ENCODE measurements around the gene NECTIN2. TPM values are rescaled to one million over a fixed set of nuclear protein-coding genes. Genes with fewer than 3 reads are reported as not detected.
A peak's percentile ranks its signal among the peaks of the same experiment; 100 is the strongest.

NECTIN2 gene
- total RNA-seq, 4 donors from 2014 or later, result 27.6 to 47.8 (median 41.6) TPM

DNA sequence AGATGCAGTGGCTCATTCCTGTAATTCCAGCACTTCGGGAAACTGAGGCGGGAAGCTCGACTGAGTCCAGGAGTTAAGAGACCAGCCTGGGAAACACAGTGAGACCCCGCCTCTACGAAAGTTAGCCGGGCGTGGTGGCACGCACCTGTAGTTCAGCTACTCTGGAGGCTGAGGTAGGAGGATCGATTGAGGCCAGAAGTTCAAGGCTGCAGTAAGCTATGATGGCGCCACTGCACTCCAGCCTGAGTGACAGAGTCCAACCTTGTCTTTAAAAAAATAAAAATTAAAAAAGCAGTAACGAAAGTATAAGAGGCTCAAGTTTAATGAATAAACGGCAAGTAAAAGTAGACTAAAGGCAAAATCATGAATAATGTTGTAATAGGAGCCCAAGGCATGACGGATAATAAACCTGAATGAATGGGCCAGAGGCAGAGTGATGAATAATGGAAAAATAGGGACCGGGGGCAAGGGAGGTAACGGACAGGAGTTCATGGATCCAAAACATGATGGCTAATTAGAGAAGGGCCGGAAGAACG is 43.8 kb downstream of the NECTIN2 start:
- H3K4me1 ChIP-seq, result peaks cover 0 to 32% (median 20%) of the 10 kb centered on the region in 3 donors
- peak overlapping the region in 3 of 4 donors; percentile 93 to 99 (median 95) for H3K27ac ChIP-seq
- H3K36me3 ChIP-seq, result peaks cover 0 to 65% of the 10 kb centered on the region in 2 donors
- H3K9me3 ChIP-seq, result no peaks in the 10 kb centered on the region
- H3K27me3 ChIP-seq, result no peaks in the 10 kb centered on the region
- no peak for ATAC-seq
- TF ChIP-seq POLR2AphosphoS5 (IDR thresholded peaks at IDR 0.05) (no peak), CTCF (IDR thresholded peaks at IDR 0.05) (no peak), EP300 (IDR thresholded peaks at IDR 0.05) (no peak), POLR2A (IDR thresholded peaks at IDR 0.05) (no peak)
- H3K4me3 ChIP-seq, result peak overlapping the region; percentile 45 to 98
- WGBS, 2 donors (ENCODE audit: low coverage in 1 of 2), result 48 to 50% methylated on average over 14 of the region's 17 CpGs

- 0 to 1% methylated on average over 9 to 18 of the region's 40 CpGs for WGBS, 2 donors (ENCODE audit: low coverage in 1 of 2)
- no peaks in the 10 kb centered on the region for H3K9me3 ChIP-seq
- H3K27ac ChIP-seq, result peak overlapping the region; percentile 79 to 99 (median 94)
- H3K4me1 ChIP-seq, result peaks cover 0 to 32% (median 20%) of the 10 kb centered on the region in 3 donors
- H3K36me3 ChIP-seq, result peaks cover 0 to 65% of the 10 kb centered on the region in 2 donors
- peak; percentile 94 for ATAC-seq
- H3K27me3 ChIP-seq, result no peaks in the 10 kb centered on the region
- peak overlapping the region; percentile 45 to 98 for H3K4me3 ChIP-seq
- TF ChIP-seq EP300 (IDR thresholded peaks at IDR 0.05) (no peak), CTCF (IDR thresholded peaks at IDR 0.05) (peak in 1 of 4 experiments; percentile 13), POLR2AphosphoS5 (IDR thresholded peaks at IDR 0.05) (peak; percentile 60), POLR2A (IDR thresholded peaks at IDR 0.05) (peak in 1 of 2 donors; percentile 24)
Measured at GRCh38 chr19:44890366-44891015, 44.4 kb downstream of the NECTIN2 start.

- WGBS, 2 donors (ENCODE audit: low coverage in 1 of 2), result 0% methylated on average over 3 to 18 of the region's 81 CpGs
- Histone ChIP-seq H3K27me3 (no peaks in the 10 kb centered on the region), H3K36me3 (peaks cover 0 to 65% of the 10 kb centered on the region in 2 donors), H3K9me3 (no peaks in the 10 kb centered on the region), H3K4me1 (peaks cover 0 to 32% (median 20%) of the 10 kb centered on the region in 3 donors), H3K27ac (peak within 1 kb of the TSS; percentile 79 to 99 (median 94)), H3K4me3 (peak within 1 kb of the TSS; percentile 52 to 98)
- ATAC-seq, result no peak
- peak in 2 of 4 experiments; percentile 23 to 36 for TF ChIP-seq CTCF (IDR thresholded peaks at IDR 0.05)
- TF ChIP-seq POLR2AphosphoS5 (IDR thresholded peaks at IDR 0.05), result peak; percentile 31
- TF ChIP-seq EP300 (IDR thresholded peaks at IDR 0.05), result no peak
- peak; percentile 69 to 79 for TF ChIP-seq POLR2A (IDR thresholded peaks at IDR 0.05)
Measured at GRCh38 chr19:44891016-44891882, 45.2 kb downstream of the NECTIN2 start, which contains the start of gene TOMM40. TOMM40 (plus strand) TSS chr19:44891254; CDS start chr19:44891416, 162 bp downstream.

DNA sequence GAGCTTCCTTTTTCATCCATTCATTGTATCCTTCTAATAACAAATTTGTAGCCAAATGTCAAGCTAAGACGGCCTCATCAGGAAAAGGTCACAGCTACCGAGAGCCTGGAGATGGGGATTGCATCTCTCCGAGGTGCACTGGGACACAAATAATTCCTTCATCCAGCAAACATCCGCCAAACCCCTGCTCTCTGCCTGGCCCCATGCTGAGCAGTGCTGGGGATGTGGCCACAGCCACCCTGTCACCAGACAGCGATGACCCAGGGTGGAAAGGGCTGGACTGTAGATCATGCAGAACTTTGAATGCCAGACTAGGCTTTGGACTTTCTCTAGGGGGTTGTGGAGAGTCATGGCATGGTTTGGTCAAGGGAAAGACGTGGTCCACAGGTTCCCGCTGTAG is 46.8 kb downstream of the NECTIN2 start:
- ATAC-seq, result no peak
- Histone ChIP-seq H3K4me3 (no peak overlapping the region), H3K27ac (no peak overlapping the region), H3K4me1 (peaks cover 0 to 32% (median 20%) of the 10 kb centered on the region in 3 donors), H3K36me3 (peaks cover 0 to 65% of the 10 kb centered on the region in 2 donors), H3K27me3 (no peaks in the 10 kb centered on the region), H3K9me3 (no peaks in the 10 kb centered on the region)
- 80 to 94% methylated on average over 4 of the region's 7 CpGs for WGBS, 2 donors (ENCODE audit: low coverage in 1 of 2)
- TF ChIP-seq CTCF (IDR thresholded peaks at IDR 0.05) (no peak), EP300 (IDR thresholded peaks at IDR 0.05) (no peak), POLR2A (IDR thresholded peaks at IDR 0.05) (no peak), POLR2AphosphoS5 (IDR thresholded peaks at IDR 0.05) (no peak)
